ENCODE results near the gene IL1RAPL2.

- TF ChIP-seq CTCF (conservative IDR thresholded peaks at IDR 0.05) (no peak), EZH2 (IDR thresholded peaks at IDR 0.05; ENCODE audit: low read depth) (no peak)
Measured at GRCh38 chrX:105635794-105636193, 1069.8 kb downstream of the IL1RAPL2 start.

Data from PC-9 (cell line).